Stimulated activated CD4-positive, alpha-beta T cell treated with anti-CD3 and anti-CD28 coated beads, TNF-alpha, amount 100 ng/mL, for 48 hours (primary cell): ENCODE measurements around the gene AP4M1.

Experiments
- DNase-seq, 3 donors: peaks; one replicate each; pipeline ENCODE4 v3.0.0-alpha.2; 2020; ENCODE audit warnings: low read depth in 3 of 3

The AP4M1 gene

GRCh38 chr7:100157334-100158228 lies 56.1 kb downstream of the AP4M1 start:
- DNase-seq = no peak
